Testis (tissue), 3 donors: Measurements from ENCODE around the gene CABP1. TPM values are rescaled to one million over a fixed set of nuclear protein-coding genes. Genes with fewer than 3 reads are reported as not detected.

Experiments
- DNase-seq: peaks from one replicate; pipeline ENCODE4 v3.0.0-alpha.2; 2019
- H3K27ac ChIP-seq, 2 donors: fragments of 200-600 bp; sonication (generic); one replicate each; pipeline ENCODE4 v1.5.1; 2019
- H3K27me3 ChIP-seq: fragments of 200-600 bp; sonication (generic); one replicate; pipeline ENCODE4 v1.5.1; 2019
- H3K36me3 ChIP-seq: fragments of 200-600 bp; sonication (generic); one replicate; pipeline ENCODE4 v1.5.1; 2017; ENCODE audit warnings: low read depth; ENCODE audit errors: missing control alignments
- H3K4me1 ChIP-seq: fragments of 200-600 bp; sonication (generic); one replicate; pipeline ENCODE4 v1.5.1; 2019
- H3K4me3 ChIP-seq, 2 donors: fragments of 200-600 bp; sonication (generic); one replicate each; pipeline ENCODE4 v1.5.1; 2017 to 2019
- H3K9me3 ChIP-seq: fragments of 200-600 bp; sonication (generic); one replicate; pipeline ENCODE4 v1.5.1; 2017
- CTCF ChIP-seq, 3 experiments: fragments of 450-650 bp in 2 of 3; fragments of 200-600 bp in 1 of 3; sonication (generic) in 1 of 3; IDR thresholded peaks; one replicate each; pipeline ENCODE4 v1.5.1; 2016 to 2019; ENCODE audit warnings: antibody characterized with exemption in 3 of 3, mild to moderate bottlenecking in 2 of 3, moderate library complexity in 1 of 3
- POLR2A ChIP-seq: fragments of 450-650 bp; IDR thresholded peaks from one replicate; pipeline ENCODE4 v1.6.1; 2017; ENCODE audit warnings: antibody characterized with exemption, mild to moderate bottlenecking, moderate library complexity
- WGBS, 2 donors: methylation state at CpG; one replicate each; pipeline ENCODE4 v1.1.5; 2018; 5-methylcytosine and 5-hydroxymethylcytosine counted together
- intact Hi-C: fragments of 100-400 bp; cut with DNase I; formaldehyde crosslinking; loops from one replicate; pipeline ENCODE4 v1.15.1; 2023; ENCODE audit warnings: low total_unique reads
- polyA plus RNA-seq: library from polyadenylated mRNA; stranded (reverse); fragments of 350-450 nt; fragmentation: Illumina TruSeq; extraction: RNeasy Lipid Tissue Mini Kit (QIAGEN cat#74804); gene quantifications from one replicate; pipeline ENCODE4 v1.2.3, GENCODE V29; 2014; ENCODE audit warnings: low read depth, low replicate concordance; ENCODE audit not compliant: insufficient read depth
- total RNA-seq, 2 donors: library from RNA; depleted of rRNA; stranded (reverse); fragments of >200 nt; gene quantifications; one replicate each; pipeline ENCODE4 v1.2.3, GENCODE V29; 2016

Gene CABP1
- total and polyA plus RNA-seq, 3 donors from 2014 or later = 1.8 to 3.9 (median 2.4) TPM

GRCh38 chr12:120684523-120684932, 44.1 kb downstream of the CABP1 start:
- intact Hi-C loops = no loop called here
- Histone ChIP-seq H3K9me3 (no peaks in the 10 kb centered on the region), H3K27me3 (no peaks in the 10 kb centered on the region), H3K36me3 (no peaks in the 10 kb centered on the region), H3K27ac (no peak overlapping the region), H3K4me3 (no peak overlapping the region), H3K4me1 (peaks cover 10% of the 10 kb centered on the region)
- 64 to 71% methylated on average over 8 of the region's 8 CpGs for WGBS, 2 donors
- TF ChIP-seq CTCF (IDR thresholded peaks at IDR 0.05) (no peak), POLR2A (no peak)
- no peak for DNase-seq

GRCh38 chr12:120685522-120685921, 45.1 kb downstream of the CABP1 start:
- peak overlapping the region in 1 of 2 donors; percentile 96 for H3K4me3 ChIP-seq
- TF ChIP-seq CTCF (IDR thresholded peaks at IDR 0.05) = no peak
- no peak for TF ChIP-seq POLR2A
- H3K27ac ChIP-seq = peak overlapping the region in 1 of 2 donors; percentile 90
- no peaks in the 10 kb centered on the region for H3K9me3 ChIP-seq
- H3K36me3 ChIP-seq = no peaks in the 10 kb centered on the region
- no peak for DNase-seq
- H3K27me3 ChIP-seq = no peaks in the 10 kb centered on the region
- WGBS, 2 donors = 44 to 57% methylated on average over 3 of the region's 3 CpGs
- intact Hi-C loops = no loop called here
- peaks cover 15% of the 10 kb centered on the region for H3K4me1 ChIP-seq

- no peak for TF ChIP-seq POLR2A
- TF ChIP-seq CTCF (IDR thresholded peaks at IDR 0.05) = no peak
- Histone ChIP-seq H3K27me3 (no peaks in the 10 kb centered on the region), H3K27ac (peak overlapping the region; percentile 66 to 90), H3K36me3 (no peaks in the 10 kb centered on the region), H3K9me3 (no peaks in the 10 kb centered on the region), H3K4me3 (peak overlapping the region; percentile 67 to 96), H3K4me1 (peaks cover 22% of the 10 kb centered on the region)
- peak; percentile 98 for DNase-seq
- intact Hi-C loops = no loop called here
- 0 to 1% methylated on average over 22 to 42 of the region's 46 CpGs for WGBS, 2 donors
Observed at GRCh38 chr12:120686151-120686689, 45.8 kb downstream of the CABP1 start.

- peak within 1 kb of the TSS; percentile 66 to 90 for H3K27ac ChIP-seq
- peak; percentile 99 for DNase-seq
- no peaks in the 10 kb centered on the region for H3K27me3 ChIP-seq
- WGBS, 2 donors = 0 to 1% methylated on average over 2 to 81 of the region's 84 CpGs
- TF ChIP-seq CTCF (IDR thresholded peaks at IDR 0.05) = peak in 2 of 3 experiments; percentile 27 to 33
- peak; percentile 67 for TF ChIP-seq POLR2A
- H3K4me3 ChIP-seq = peak within 1 kb of the TSS; percentile 67 to 96
- intact Hi-C loops = no loop called here
- peaks cover 23% of the 10 kb centered on the region for H3K4me1 ChIP-seq
- H3K9me3 ChIP-seq = no peaks in the 10 kb centered on the region
- H3K36me3 ChIP-seq = no peaks in the 10 kb centered on the region
Observed at GRCh38 chr12:120686690-120687577, 46.5 kb downstream of the CABP1 start, which contains the start of gene MLEC. Gene MLEC (plus strand): TSS chr12:120687149. CDS start chr12:120687297, 148 bp downstream.
